ENCODE measurements around the gene RAP1GAP2.

RAP1GAP2 gene

GRCh38 chr17:2911755-2912111 is 115.5 kb downstream of the RAP1GAP2 start:
- no peak for DNase-seq (ENCODE audit: low spot score)

DNA sequence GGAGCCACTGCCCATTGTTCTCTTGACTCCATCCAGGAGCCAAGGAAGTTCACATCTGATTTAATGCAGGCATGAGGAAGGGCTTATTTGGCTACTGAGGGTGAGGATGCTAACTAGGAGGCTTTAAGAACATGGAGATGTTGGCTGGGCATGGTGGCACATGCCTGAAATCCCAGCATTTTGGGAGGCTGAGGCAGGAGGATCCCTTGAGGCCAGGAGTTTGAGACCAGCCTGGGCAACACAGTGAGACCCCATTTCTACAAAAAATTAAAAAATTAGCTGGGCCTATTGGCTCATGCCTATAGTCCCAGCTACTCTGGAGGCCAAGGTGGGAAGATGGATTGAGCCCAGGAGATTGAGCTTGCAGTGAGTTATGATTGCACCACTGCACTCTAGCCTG is 116.5 kb downstream of the RAP1GAP2 start:
- DNase-seq (ENCODE audit: low spot score): no peak

GRCh38 chr17:2916461-2916860 is 120.2 kb downstream of the RAP1GAP2 start:
- DNase-seq (ENCODE audit: low spot score): no peak

DNA sequence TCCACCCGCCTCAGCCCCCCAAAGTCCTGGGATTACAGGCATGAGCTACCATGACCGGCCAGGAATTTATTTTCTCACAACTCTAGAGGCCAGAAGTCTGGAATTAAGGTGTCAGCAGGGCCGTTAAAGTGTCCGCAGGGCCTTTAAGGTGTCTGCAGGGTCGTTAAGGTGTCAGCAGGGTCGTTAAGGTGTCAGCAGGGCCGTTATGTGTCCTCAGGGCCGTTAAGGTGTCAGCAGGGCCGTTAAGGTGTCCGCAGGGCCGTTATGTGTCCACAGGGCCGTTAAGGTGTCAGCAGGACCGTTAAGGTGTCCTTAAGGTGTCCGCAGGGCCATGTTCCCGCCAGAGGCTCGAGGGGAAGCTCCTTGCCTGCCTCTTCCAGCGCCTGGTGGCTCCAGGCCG is 125.2 kb downstream of the RAP1GAP2 start:
- no peak for DNase-seq (ENCODE audit: low spot score)

DNA sequence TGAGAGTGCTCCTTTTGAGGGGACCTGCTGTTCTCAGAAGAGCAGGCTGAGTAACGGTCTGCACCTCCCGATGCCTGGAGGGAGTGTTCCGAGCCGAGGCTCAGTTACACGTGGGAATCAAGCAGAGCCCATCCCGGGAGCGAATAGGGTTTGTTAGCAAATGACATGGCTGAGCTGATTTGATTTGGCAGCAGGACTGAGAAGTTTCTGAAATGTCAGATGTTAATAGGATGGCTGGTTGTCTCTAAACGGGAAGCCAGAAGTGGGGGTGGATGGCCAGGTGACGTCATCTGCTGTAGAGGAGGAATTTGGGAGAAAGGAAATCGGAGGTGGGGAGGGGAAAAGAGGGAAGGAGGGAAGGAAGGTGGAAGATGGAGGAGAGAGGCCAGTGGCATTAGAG is 128.0 kb downstream of the RAP1GAP2 start:
- no peak for DNase-seq (ENCODE audit: low spot score)

GRCh38 chr17:2925011-2925410 is 128.8 kb downstream of the RAP1GAP2 start:
- no peak for DNase-seq (ENCODE audit: low spot score)

- peak; percentile 24 for DNase-seq (ENCODE audit: low spot score)
Measured at GRCh38 chr17:2926019-2926650, 129.9 kb downstream of the RAP1GAP2 start.

DNA sequence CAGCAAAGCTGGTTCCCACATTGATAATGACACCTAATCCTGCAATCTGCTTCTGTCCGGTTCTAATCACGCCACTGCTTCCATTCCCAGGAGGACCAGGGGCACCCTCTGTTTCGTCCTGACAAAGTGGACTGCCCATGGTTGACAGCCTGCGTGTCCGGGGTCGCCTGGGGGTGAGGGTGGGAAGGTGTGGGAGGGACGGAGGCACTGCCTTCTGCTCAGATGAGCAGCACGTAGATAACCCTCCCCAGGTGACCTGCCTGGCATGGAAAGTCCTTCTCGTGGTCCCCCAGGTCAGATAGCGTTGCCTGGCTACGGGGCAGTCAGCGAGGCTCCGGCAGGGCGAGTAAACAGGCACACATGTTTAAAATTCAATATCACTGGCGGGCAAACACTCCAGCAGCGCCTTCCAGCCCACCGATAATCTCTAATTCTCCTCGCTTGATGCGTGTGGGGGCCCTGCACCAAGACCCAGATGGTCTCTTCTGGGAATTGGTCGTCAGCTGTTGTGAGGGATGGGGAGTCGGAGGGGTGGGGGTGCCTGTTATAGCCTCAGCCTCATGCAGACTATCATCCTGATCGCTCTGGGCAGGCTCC is 132.2 kb downstream of the RAP1GAP2 start:
- DNase-seq (ENCODE audit: low spot score): no peak

GRCh38 chr17:2929881-2930533 is 133.8 kb downstream of the RAP1GAP2 start:
- DNase-seq (ENCODE audit: low spot score): no peak

- DNase-seq (ENCODE audit: low spot score): no peak
Measured at GRCh38 chr17:2931876-2932275, 135.6 kb downstream of the RAP1GAP2 start.

GRCh38 chr17:2932946-2933345 is 136.7 kb downstream of the RAP1GAP2 start:
- DNase-seq (ENCODE audit: low spot score): no peak

- DNase-seq (ENCODE audit: low spot score): no peak
Measured at GRCh38 chr17:2933606-2934005, 137.4 kb downstream of the RAP1GAP2 start.

- DNase-seq (ENCODE audit: low spot score): no peak
Measured at GRCh38 chr17:2935632-2936031, 139.4 kb downstream of the RAP1GAP2 start.

GRCh38 chr17:2936351-2936750 is 140.1 kb downstream of the RAP1GAP2 start:
- DNase-seq (ENCODE audit: low spot score): no peak

- no peak for DNase-seq (ENCODE audit: low spot score)
Measured at GRCh38 chr17:2936771-2937321, 140.6 kb downstream of the RAP1GAP2 start.

GRCh38 chr17:2937331-2938003 is 141.2 kb downstream of the RAP1GAP2 start:
- DNase-seq (ENCODE audit: low spot score): no peak

DNA sequence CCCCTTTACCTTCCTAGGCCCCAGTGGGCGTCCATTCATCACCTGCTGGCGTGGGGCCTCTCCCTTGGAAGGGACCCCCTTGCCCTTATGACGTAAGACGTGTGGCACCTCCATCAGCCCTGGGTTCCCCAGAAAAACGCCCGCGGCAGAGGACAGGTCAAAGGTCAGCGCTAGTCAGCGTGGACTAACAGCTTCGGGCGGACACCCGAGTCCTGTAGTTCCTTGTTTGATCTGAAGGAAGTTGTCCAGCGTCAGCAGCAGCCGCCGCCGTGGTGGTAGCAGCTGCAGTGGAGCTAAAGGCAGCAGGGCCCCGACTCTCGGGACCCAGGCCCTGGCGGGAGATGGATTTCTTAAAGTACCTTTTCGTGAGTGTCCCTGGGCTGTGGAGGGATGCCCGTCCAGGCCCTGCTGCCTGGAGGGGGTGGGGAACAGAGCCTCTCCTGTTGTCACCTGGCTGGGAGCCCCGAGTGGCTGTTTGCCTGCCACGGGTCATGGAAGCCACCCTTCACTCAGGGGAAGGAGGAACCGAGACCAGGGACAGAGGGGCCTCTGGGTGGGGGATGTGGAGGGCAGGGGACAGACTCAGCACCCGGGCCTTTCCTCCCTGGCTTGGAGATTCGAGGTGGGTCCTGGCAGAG is 143.6 kb downstream of the RAP1GAP2 start:
- peak; percentile 27 for DNase-seq (ENCODE audit: low spot score)

GRCh38 chr17:2940352-2940751 is 144.1 kb downstream of the RAP1GAP2 start:
- DNase-seq (ENCODE audit: low spot score): peak; percentile 45

DNA sequence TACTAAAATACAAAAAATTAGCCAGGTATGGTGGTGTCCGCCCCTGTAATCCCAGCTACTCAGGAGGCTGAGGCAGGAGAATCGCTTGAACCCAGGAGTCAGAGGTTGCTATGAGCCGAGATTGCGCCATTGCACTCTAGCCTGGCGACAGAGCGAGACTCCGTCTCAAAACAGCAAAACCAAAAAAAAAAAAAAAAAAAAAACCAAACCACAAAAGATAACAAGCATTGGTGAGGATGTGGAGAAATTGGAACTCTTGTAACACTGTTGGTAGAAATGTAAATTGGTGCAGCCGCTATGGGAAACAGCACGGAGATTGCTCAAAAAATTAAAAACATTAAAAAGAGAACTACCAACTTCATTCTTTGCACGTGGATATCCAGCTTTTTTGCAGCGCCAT is 147.7 kb downstream of the RAP1GAP2 start:
- no peak for DNase-seq (ENCODE audit: low spot score)

DNA sequence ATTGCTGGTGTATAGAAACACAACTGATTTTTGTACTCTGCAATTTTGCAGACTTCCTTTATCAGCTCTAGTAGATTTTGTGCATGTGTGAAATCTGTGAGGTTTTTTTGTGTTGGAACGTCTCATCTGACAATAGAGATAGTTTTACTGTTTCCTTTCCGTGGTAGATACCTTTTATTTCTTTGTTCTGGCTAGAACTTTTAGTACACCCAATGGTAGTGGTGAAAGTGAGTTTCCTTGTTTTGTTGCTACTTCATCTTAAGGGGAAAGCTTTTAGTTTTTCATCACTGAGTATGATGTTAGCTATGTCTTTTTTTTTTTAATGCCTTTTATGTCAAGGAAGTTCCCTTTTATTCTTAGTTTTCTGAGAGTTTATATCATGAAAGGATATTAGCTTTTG is 149.1 kb downstream of the RAP1GAP2 start:
- DNase-seq (ENCODE audit: low spot score): no peak

DNA sequence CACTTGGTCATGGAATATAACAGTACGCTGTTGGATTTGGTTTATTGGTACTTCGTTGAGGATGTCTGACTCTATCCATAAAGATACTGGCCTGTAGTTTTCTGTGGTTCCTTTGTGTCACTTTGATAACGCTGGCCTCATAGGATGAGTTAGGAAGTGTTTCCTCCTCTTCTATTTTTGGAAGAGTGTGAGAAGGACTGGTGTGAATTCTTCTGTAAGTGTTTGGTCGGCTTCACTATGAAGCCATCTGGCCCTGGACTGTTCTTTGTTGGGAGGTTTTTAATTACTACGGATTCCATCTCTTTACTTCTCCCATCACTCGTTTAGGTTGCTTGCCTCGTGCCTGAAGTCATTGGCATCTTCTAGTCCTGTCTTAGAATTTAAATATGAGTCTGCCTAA is 149.9 kb downstream of the RAP1GAP2 start:
- no peak for DNase-seq (ENCODE audit: low spot score)

- no peak for DNase-seq (ENCODE audit: low spot score)
Measured at GRCh38 chr17:2947588-2947950, 151.3 kb downstream of the RAP1GAP2 start.
